Mesendoderm (in vitro differentiated cells): ENCODE results near the gene SMG5.

Experiments used
- DNase-seq: peaks from one replicate; pipeline ENCODE4 v3.0.0; 2013
- H2AK5ac ChIP-seq: 2 replicates; pipeline ENCODE4 v1.6.1; 2013; ENCODE audit warnings: low read length, inconsistent platforms
- H2BK120ac ChIP-seq: 2 replicates; pipeline ENCODE4 v1.6.1; 2013; ENCODE audit warnings: low read depth, mild to moderate bottlenecking, low read length, moderate library complexity, mixed read lengths
- H2BK15ac ChIP-seq: replicated peaks from 2 replicates; pipeline ENCODE4 v1.6.1; 2013; ENCODE audit warnings: low read depth, mild to moderate bottlenecking, moderate library complexity
- H2BK5ac ChIP-seq: 2 replicates; pipeline ENCODE4 v1.6.1; 2013; ENCODE audit warnings: low read length, inconsistent platforms
- H3K18ac ChIP-seq: 2 replicates; pipeline ENCODE4 v1.6.1; 2013; ENCODE audit warnings: mild to moderate bottlenecking, low read length, mixed read lengths
- H3K23ac ChIP-seq: one replicate; pipeline ENCODE4 v1.6.1; 2013; ENCODE audit warnings: low read length
- H3K27ac ChIP-seq: 2 replicates; pipeline ENCODE4 v1.5.1; 2013; ENCODE audit warnings: low read depth, mild to moderate bottlenecking, inconsistent platforms, low read length, moderate library complexity
- H3K27me3 ChIP-seq: 2 replicates; pipeline ENCODE4 v1.6.1; 2013; ENCODE audit warnings: low read length, control low read depth, mild to moderate bottlenecking, inconsistent platforms; ENCODE audit not compliant: insufficient read depth, poor library complexity
- H3K36me3 ChIP-seq: 2 replicates; pipeline ENCODE4 v1.6.1; 2013; ENCODE audit warnings: low read length, inconsistent platforms; ENCODE audit not compliant: control insufficient read depth, insufficient read depth
- H3K4ac ChIP-seq: one replicate; pipeline ENCODE4 v1.6.1; 2013; ENCODE audit warnings: low read depth, mild to moderate bottlenecking, low read length, moderate library complexity
- H3K4me1 ChIP-seq: 2 replicates; pipeline ENCODE4 v1.6.1; 2013; ENCODE audit warnings: low read depth, low read length, inconsistent platforms; ENCODE audit not compliant: control insufficient read depth
- H3K4me2 ChIP-seq: 2 replicates; pipeline ENCODE4 v1.6.1; 2013; ENCODE audit warnings: low read length
- H3K4me3 ChIP-seq: 2 replicates; pipeline ENCODE4 v1.5.1; 2013; ENCODE audit warnings: mild to moderate bottlenecking, low read length
- H3K56ac ChIP-seq: one replicate; pipeline ENCODE4 v1.6.1; 2013; ENCODE audit warnings: low read length
- H3K79me1 ChIP-seq: 2 replicates; pipeline ENCODE4 v1.6.1; 2013; ENCODE audit warnings: low read length, inconsistent platforms
- H3K79me2 ChIP-seq: 2 replicates; pipeline ENCODE4 v1.6.1; 2013; ENCODE audit warnings: mild to moderate bottlenecking, low read length; ENCODE audit not compliant: control insufficient read depth, insufficient read depth
- H3K9ac ChIP-seq: 2 replicates; pipeline ENCODE4 v1.6.1; 2013; ENCODE audit warnings: low read length, inconsistent platforms
- H4K5ac ChIP-seq: one replicate; pipeline ENCODE4 v1.6.1; 2013; ENCODE audit warnings: low read length
- H4K8ac ChIP-seq: one replicate; pipeline ENCODE4 v1.6.1; 2013; ENCODE audit warnings: low read depth, mild to moderate bottlenecking, control low read depth, low read length, moderate library complexity
- WGBS: extraction: QIAGEN DNeasy Blood & Tissue Kit; methylation state at CpG from one replicate; pipeline ENCODE4 v1.1.7; 2013; ENCODE audit warnings: low lambda C conversion rate, missing lambda C conversion rate; ENCODE audit not compliant: insufficient coverage; ENCODE audit errors: extremely low coverage; 5-methylcytosine and 5-hydroxymethylcytosine counted together

The SMG5 gene

DNA sequence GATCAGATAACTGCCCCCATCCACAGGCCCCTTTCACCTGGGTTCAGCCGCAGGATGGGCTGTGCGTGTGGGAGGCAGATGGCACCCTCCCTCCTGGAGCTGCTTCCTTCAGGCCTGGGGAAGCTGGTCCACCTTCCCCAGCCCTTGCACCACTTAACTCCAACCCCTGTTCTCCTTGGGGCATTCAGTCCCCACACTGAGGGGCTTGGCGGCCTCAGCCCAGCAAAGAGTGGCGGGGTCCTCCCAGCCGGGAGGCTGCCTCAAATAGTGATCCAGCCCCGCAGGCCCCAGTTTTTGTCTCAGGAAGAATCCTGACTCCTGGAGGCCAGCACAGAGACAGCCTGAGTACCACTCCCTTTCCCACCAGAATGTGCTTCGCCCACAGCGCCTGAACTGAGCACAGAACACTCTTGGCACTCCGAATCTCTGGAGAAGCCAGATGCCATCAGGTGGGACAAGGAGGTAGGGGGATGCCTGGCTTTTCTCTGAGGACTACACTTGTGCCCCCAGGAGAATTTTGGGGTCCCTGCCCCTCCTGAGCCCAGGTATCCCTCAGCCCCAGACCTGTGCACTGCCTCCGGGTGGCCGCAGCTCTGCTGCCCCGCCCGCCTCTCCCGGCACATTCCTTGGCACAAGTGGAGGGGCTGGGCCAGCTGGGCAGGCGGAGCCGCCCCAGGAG is 35.7 kb downstream of the SMG5 start:
- no CpG with 5 or more reads among the region's 16 CpGs for WGBS
- no peak for DNase-seq

DNA sequence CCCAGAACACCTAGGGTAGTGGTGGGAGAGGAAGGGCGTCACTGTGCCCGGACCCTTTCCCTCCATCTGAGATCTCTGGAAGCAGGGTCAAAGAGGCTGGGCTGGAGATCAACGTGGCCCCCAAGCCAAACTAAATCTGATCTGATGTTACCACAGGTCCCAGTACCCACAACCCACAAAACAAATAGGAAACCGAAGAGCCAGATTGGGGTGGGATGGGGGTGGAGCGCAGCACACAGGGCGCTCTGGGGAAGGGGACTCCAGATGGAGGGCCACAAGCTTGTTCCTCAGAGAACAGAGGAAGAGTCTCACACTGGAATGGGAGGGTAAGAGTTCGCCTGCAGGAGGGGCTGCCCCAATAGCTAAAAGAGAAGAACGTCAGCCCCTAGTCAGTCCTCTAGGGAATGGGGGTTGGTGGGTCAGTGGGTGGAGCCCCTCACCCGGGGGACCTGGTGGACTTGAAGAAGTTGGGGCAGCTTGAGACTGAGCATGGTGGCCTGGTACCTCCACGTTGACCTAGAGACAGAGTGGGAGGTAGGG is 36.3 kb downstream of the SMG5 start:
- Histone ChIP-seq H3K27ac (no peak overlapping the region), H2BK15ac (no peak overlapping the region), H2BK120ac (no peak overlapping the region), H3K4me1 (no peaks in the 10 kb centered on the region), H3K18ac (no peak overlapping the region), H3K79me1 (no peaks in the 10 kb centered on the region), H3K79me2 (no peaks in the 10 kb centered on the region), H3K36me3 (peaks cover 7% of the 10 kb centered on the region), H3K27me3 (no peaks in the 10 kb centered on the region), H3K23ac (no peak overlapping the region), H3K4me2 (no peak overlapping the region), H3K4ac (no peak overlapping the region), H4K5ac (no peak overlapping the region), H3K9ac (no peak overlapping the region), H2AK5ac (no peak overlapping the region), H4K8ac (no peak overlapping the region), H3K4me3 (no peak overlapping the region), H3K56ac (no peak overlapping the region), H2BK5ac (no peak overlapping the region)
- no CpG with 5 or more reads among the region's 10 CpGs for WGBS
- DNase-seq, result no peak

More for the DNA sequence above, 35.7 kb downstream of the SMG5 start:
- H3K36me3 ChIP-seq, result peaks cover 7% of the 10 kb centered on the region
- no peak overlapping the region for H4K8ac ChIP-seq
- no peak overlapping the region for H2BK15ac ChIP-seq
- no peaks in the 10 kb centered on the region for H3K79me2 ChIP-seq
- no peaks in the 10 kb centered on the region for H3K27me3 ChIP-seq
- H2AK5ac ChIP-seq, result no peak overlapping the region
- no peak overlapping the region for H3K4ac ChIP-seq
- H2BK5ac ChIP-seq, result no peak overlapping the region
- no peak overlapping the region for H2BK120ac ChIP-seq
- H3K56ac ChIP-seq, result peak overlapping the region; percentile 22
- H3K18ac ChIP-seq, result no peak overlapping the region
- no peak overlapping the region for H3K27ac ChIP-seq
- no peaks in the 10 kb centered on the region for H3K79me1 ChIP-seq
- H3K9ac ChIP-seq, result no peak overlapping the region
- H4K5ac ChIP-seq, result no peak overlapping the region
- no peaks in the 10 kb centered on the region for H3K4me1 ChIP-seq
- no peak overlapping the region for H3K4me3 ChIP-seq
- H3K4me2 ChIP-seq, result no peak overlapping the region
- H3K23ac ChIP-seq, result no peak overlapping the region

DNA sequence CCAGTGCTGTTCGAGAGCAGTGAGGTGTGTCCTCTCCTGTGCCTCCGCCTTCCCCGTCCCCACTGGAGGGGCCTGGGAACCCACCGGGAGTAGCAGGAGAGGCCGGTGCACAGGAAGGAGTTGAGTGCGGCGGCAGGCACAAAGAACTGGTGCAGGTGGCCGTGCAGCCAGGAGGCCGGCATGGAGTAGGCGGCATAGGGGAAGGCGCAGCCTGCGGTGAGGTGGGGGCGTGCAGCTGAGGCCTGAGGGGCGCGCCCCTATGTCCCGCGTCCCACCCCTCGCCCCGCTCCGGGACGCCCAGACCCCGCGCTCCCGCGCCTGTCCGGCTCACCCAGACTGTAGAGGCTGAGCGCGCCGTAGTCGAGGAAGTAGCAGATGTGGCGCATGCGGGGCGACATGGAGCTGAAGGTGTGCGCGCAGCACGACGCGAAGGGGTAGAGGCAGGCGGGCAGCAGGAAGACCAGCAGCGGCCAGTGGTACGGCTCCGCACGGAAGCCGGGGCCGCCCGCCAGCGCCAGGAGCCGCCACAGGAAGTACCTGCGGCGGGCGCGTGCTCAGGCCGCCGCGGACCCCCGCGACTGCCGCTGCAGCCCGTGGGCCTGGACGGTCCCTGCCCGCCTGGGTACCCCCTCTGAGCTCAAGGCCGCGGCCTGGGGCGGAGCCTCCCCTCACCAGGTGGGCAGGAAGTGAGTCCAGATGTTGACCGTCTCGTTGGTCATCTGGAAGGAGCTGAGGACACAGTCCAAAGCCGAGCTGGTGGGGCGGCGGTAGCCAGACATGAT is 37.0 kb downstream of the SMG5 start:
- Histone ChIP-seq H3K27ac (no peak overlapping the region), H3K9ac (no peak overlapping the region), H4K8ac (no peak overlapping the region), H3K4me1 (no peaks in the 10 kb centered on the region), H3K18ac (no peak overlapping the region), H4K5ac (no peak overlapping the region), H3K23ac (no peak overlapping the region), H3K4me2 (no peak overlapping the region), H3K4me3 (no peak overlapping the region), H2BK120ac (no peak overlapping the region), H2AK5ac (no peak overlapping the region), H2BK15ac (no peak overlapping the region), H3K36me3 (peaks cover 3% of the 10 kb centered on the region), H3K79me1 (no peaks in the 10 kb centered on the region), H3K27me3 (no peaks in the 10 kb centered on the region), H3K4ac (no peak overlapping the region), H2BK5ac (no peak overlapping the region), H3K79me2 (no peaks in the 10 kb centered on the region), H3K56ac (no peak overlapping the region)
- WGBS, result no CpG with 5 or more reads among the region's 69 CpGs
- DNase-seq, result no peak

- H3K79me2 ChIP-seq, result no peaks in the 10 kb centered on the region
- H3K4me1 ChIP-seq, result no peaks in the 10 kb centered on the region
- H3K27ac ChIP-seq, result no peak overlapping the region
- H2BK120ac ChIP-seq, result no peak overlapping the region
- no peak overlapping the region for H2AK5ac ChIP-seq
- H4K8ac ChIP-seq, result no peak overlapping the region
- no peak for DNase-seq
- no peaks in the 10 kb centered on the region for H3K79me1 ChIP-seq
- H3K18ac ChIP-seq, result no peak overlapping the region
- H2BK15ac ChIP-seq, result no peak overlapping the region
- no peak overlapping the region for H3K9ac ChIP-seq
- no peak overlapping the region for H4K5ac ChIP-seq
- H3K4ac ChIP-seq, result no peak overlapping the region
- H3K4me2 ChIP-seq, result no peak overlapping the region
- no peak overlapping the region for H3K23ac ChIP-seq
- no peak overlapping the region for H3K56ac ChIP-seq
- no peak overlapping the region for H3K4me3 ChIP-seq
- no peaks in the 10 kb centered on the region for H3K27me3 ChIP-seq
- no CpG with 5 or more reads among the region's 17 CpGs for WGBS
- no peaks in the 10 kb centered on the region for H3K36me3 ChIP-seq
- no peak overlapping the region for H2BK5ac ChIP-seq
Observed at GRCh38 chr1:156244712-156245111, 37.9 kb downstream of the SMG5 start.

GRCh38 chr1:156244126-156244525 is 38.5 kb downstream of the SMG5 start:
- no peak overlapping the region for H3K56ac ChIP-seq
- H3K4me2 ChIP-seq, result no peak overlapping the region
- no peak overlapping the region for H3K4me3 ChIP-seq
- H3K4ac ChIP-seq, result no peak overlapping the region
- no peaks in the 10 kb centered on the region for H3K79me1 ChIP-seq
- H3K9ac ChIP-seq, result no peak overlapping the region
- H3K18ac ChIP-seq, result no peak overlapping the region
- no peaks in the 10 kb centered on the region for H3K4me1 ChIP-seq
- H3K27ac ChIP-seq, result no peak overlapping the region
- WGBS, result no CpG with 5 or more reads among the region's 2 CpGs
- H3K79me2 ChIP-seq, result no peaks in the 10 kb centered on the region
- H3K23ac ChIP-seq, result no peak overlapping the region
- no peak overlapping the region for H2BK15ac ChIP-seq
- no peak overlapping the region for H4K8ac ChIP-seq
- H2BK120ac ChIP-seq, result no peak overlapping the region
- no peak for DNase-seq
- no peak overlapping the region for H2AK5ac ChIP-seq
- no peak overlapping the region for H4K5ac ChIP-seq
- no peaks in the 10 kb centered on the region for H3K27me3 ChIP-seq
- H3K36me3 ChIP-seq, result no peaks in the 10 kb centered on the region
- H2BK5ac ChIP-seq, result no peak overlapping the region
